Neuronal stem cell (in vitro differentiated cells): ENCODE data around the gene MFRP.
"Not testable (repeated sequence)": the region's sequence is repeated elsewhere in the genome, so short reads cannot be mapped to it uniquely, and the experiment has no call there.

Source experiments
- DNase-seq: peaks from one replicate; pipeline ENCODE4 v3.0.0-alpha.2; 2013; ENCODE audit warnings: low spot score
- H2AFZ ChIP-seq: one replicate; pipeline ENCODE4 v1.6.1; 2013; ENCODE audit warnings: mild to moderate bottlenecking, low read length, inconsistent platforms
- H2AK5ac ChIP-seq: 2 replicates; pipeline ENCODE4 v1.6.1; 2013; ENCODE audit warnings: low read depth, mild to moderate bottlenecking, inconsistent platforms, low read length, moderate library complexity, mixed read lengths
- H2BK120ac ChIP-seq: 2 replicates; pipeline ENCODE4 v1.6.1; 2013; ENCODE audit warnings: low read depth, mild to moderate bottlenecking, inconsistent platforms, low read length, moderate library complexity, mixed read lengths
- H2BK12ac ChIP-seq: one replicate; pipeline ENCODE4 v1.6.1; 2013; ENCODE audit warnings: low read length, inconsistent platforms
- H2BK15ac ChIP-seq: 2 replicates; pipeline ENCODE4 v1.6.1; 2013; ENCODE audit warnings: mild to moderate bottlenecking, low read length, inconsistent platforms, mixed read lengths
- H2BK5ac ChIP-seq: one replicate; pipeline ENCODE4 v1.6.1; 2013; ENCODE audit warnings: inconsistent platforms, mild to moderate bottlenecking, low read length, moderate library complexity
- H3K14ac ChIP-seq: one replicate; pipeline ENCODE4 v1.6.1; 2013; ENCODE audit warnings: low read length, inconsistent platforms
- H3K18ac ChIP-seq: 2 replicates; pipeline ENCODE4 v1.6.1; 2013; ENCODE audit warnings: low read length, inconsistent platforms
- H3K23ac ChIP-seq: 2 replicates; pipeline ENCODE4 v1.6.1; 2013; ENCODE audit warnings: low read depth, mild to moderate bottlenecking, mixed read lengths, low read length, inconsistent platforms; ENCODE audit not compliant: poor library complexity
- H3K27ac ChIP-seq: replicated peaks from 3 replicates; pipeline ENCODE4 v1.5.1; 2013; ENCODE audit warnings: low read length, inconsistent platforms
- H3K27me3 ChIP-seq, 3 experiments: 2 replicates each; pipeline ENCODE4 v1.6.1; 2013; ENCODE audit warnings: low read length in 3 of 3, mild to moderate bottlenecking in 2 of 3, inconsistent platforms in 1 of 3, low read depth in 1 of 3, mixed read lengths in 1 of 3, moderate library complexity in 1 of 3; ENCODE audit not compliant: control insufficient read depth in 3 of 3, insufficient read depth in 3 of 3
- H3K36me3 ChIP-seq, 2 donors: replicated peaks in 1 of 2; 2 replicates each; pipeline ENCODE4 v1.6.1; 2013; ENCODE audit warnings: low read length in 2 of 2; ENCODE audit not compliant: control insufficient read depth in 2 of 2, insufficient read depth in 2 of 2
- H3K4ac ChIP-seq: 2 replicates; pipeline ENCODE4 v1.6.1; 2013; ENCODE audit warnings: inconsistent platforms, mild to moderate bottlenecking, low read length, moderate library complexity
- H3K4me1 ChIP-seq, 2 donors: 1 replicate in 1 of 2; 2 replicates in 1 of 2; pipeline ENCODE4 v1.6.1; 2013; ENCODE audit warnings: low read length in 2 of 2, low read depth in 1 of 2; ENCODE audit not compliant: control insufficient read depth in 2 of 2, insufficient read depth in 1 of 2
- H3K4me2 ChIP-seq: one replicate; pipeline ENCODE4 v1.6.1; 2013; ENCODE audit warnings: mild to moderate bottlenecking, low read length, inconsistent platforms; ENCODE audit not compliant: insufficient read depth, poor library complexity, severe bottlenecking
- H3K4me3 ChIP-seq, 2 donors: 2 replicates each; pipeline ENCODE4 v1.5.1; 2013; ENCODE audit warnings: low read length in 2 of 2, mild to moderate bottlenecking in 2 of 2, inconsistent platforms in 1 of 2, moderate library complexity in 1 of 2
- H3K79me1 ChIP-seq: one replicate; pipeline ENCODE4 v1.6.1; 2013; ENCODE audit warnings: low read depth, mild to moderate bottlenecking, inconsistent platforms, low read length, moderate library complexity
- H3K9ac ChIP-seq: one replicate; pipeline ENCODE4 v1.6.1; 2013; ENCODE audit warnings: mild to moderate bottlenecking, low read depth, low read length, inconsistent platforms; ENCODE audit not compliant: poor library complexity
- H3K9me3 ChIP-seq, 2 donors: replicated peaks in 1 of 2; 2 replicates each; pipeline versions ENCODE3 to v1.6.1; 2013; ENCODE audit warnings: low read length in 2 of 2, mild to moderate bottlenecking in 2 of 2, inconsistent platforms in 1 of 2, low read depth in 1 of 2, mixed read lengths in 1 of 2, moderate library complexity in 1 of 2; ENCODE audit not compliant: control insufficient read depth in 2 of 2, insufficient read depth in 1 of 2
- H4K8ac ChIP-seq: one replicate; pipeline ENCODE4 v1.6.1; 2013; ENCODE audit warnings: low read depth, mild to moderate bottlenecking, inconsistent platforms, low read length, moderate library complexity
- H4K91ac ChIP-seq: one replicate; pipeline ENCODE4 v1.6.1; 2013; ENCODE audit warnings: low read length, low read depth, mild to moderate bottlenecking, inconsistent platforms; ENCODE audit not compliant: poor library complexity
- WGBS, 2 donors: extraction: QIAGEN DNeasy Blood & Tissue Kit; methylation state at CpG; one replicate each; pipeline ENCODE4 v1.1.7; 2013; ENCODE audit warnings: missing lambda C conversion rate in 2 of 2, mixed read lengths in 1 of 2; ENCODE audit not compliant: insufficient read length in 2 of 2, insufficient replicate concordance in 1 of 2; ENCODE audit errors: extremely low coverage in 2 of 2; 5-methylcytosine and 5-hydroxymethylcytosine counted together

The MFRP gene

GRCh38 chr11:119384332-119384731, 37.8 kb upstream of the MFRP start:
- WGBS, 2 donors = no CpG with 5 or more reads among the region's 2 CpGs
- no peaks in the 10 kb centered on the region for H3K79me1 ChIP-seq
- H3K4ac ChIP-seq = no peak overlapping the region
- no peak overlapping the region for H2BK12ac ChIP-seq
- H2BK5ac ChIP-seq = no peak overlapping the region
- no peak overlapping the region for H2BK120ac ChIP-seq
- no peak overlapping the region for H3K4me3 ChIP-seq
- no peak overlapping the region for H4K91ac ChIP-seq
- H3K14ac ChIP-seq = no peak overlapping the region
- no peak for DNase-seq
- H3K27me3 ChIP-seq = peaks cover 0 to 33% (median 4%) of the 10 kb centered on the region in 3 experiments
- H3K4me2 ChIP-seq = no peak overlapping the region
- H3K4me1 ChIP-seq = peaks cover 7 to 10% of the 10 kb centered on the region in 2 donors
- no peaks in the 10 kb centered on the region for H3K9me3 ChIP-seq
- no peak overlapping the region for H2AFZ ChIP-seq
- H4K8ac ChIP-seq = no peak overlapping the region
- H2BK15ac ChIP-seq = no peak overlapping the region
- no peak overlapping the region for H3K9ac ChIP-seq
- no peak overlapping the region for H3K23ac ChIP-seq
- H3K18ac ChIP-seq = no peak overlapping the region
- no peaks in the 10 kb centered on the region for H3K36me3 ChIP-seq
- H2AK5ac ChIP-seq = no peak overlapping the region
- no peak overlapping the region for H3K27ac ChIP-seq

GRCh38 chr11:119382513-119382912, 36.0 kb upstream of the MFRP start:
- not testable (repeated sequence) for H3K79me1 ChIP-seq, H4K8ac ChIP-seq, H2BK5ac ChIP-seq, H3K27ac ChIP-seq, H3K14ac ChIP-seq, DNase-seq, H3K9me3 ChIP-seq, H2BK120ac ChIP-seq, H3K9ac ChIP-seq, H3K4me2 ChIP-seq, H2AK5ac ChIP-seq, H2BK12ac ChIP-seq, H3K4ac ChIP-seq, H3K36me3 ChIP-seq, H3K4me3 ChIP-seq, H4K91ac ChIP-seq, H2BK15ac ChIP-seq, H3K23ac ChIP-seq, H3K18ac ChIP-seq
- Histone ChIP-seq H2AFZ (peak overlapping the region; percentile 92), H3K4me1 (peaks cover 7 to 23% of the 10 kb centered on the region in 2 donors), H3K27me3 (peaks cover 0 to 44% (median 4%) of the 10 kb centered on the region in 3 experiments)
- WGBS, 2 donors = no CpG with 5 or more reads among the region's 14 CpGs

GRCh38 chr11:119382101-119382500, 35.6 kb upstream of the MFRP start:
- DNase-seq = no peak
- Histone ChIP-seq H3K18ac (no peak overlapping the region), H2AFZ (peak overlapping the region; percentile 92), H3K36me3 (no peaks in the 10 kb centered on the region), H2BK15ac (no peak overlapping the region), H2AK5ac (no peak overlapping the region), H3K9me3 (no peaks in the 10 kb centered on the region), H4K8ac (no peak overlapping the region), H2BK5ac (no peak overlapping the region), H3K14ac (no peak overlapping the region), H4K91ac (no peak overlapping the region), H3K23ac (no peak overlapping the region), H3K4ac (no peak overlapping the region), H2BK12ac (no peak overlapping the region), H3K4me1 (peaks cover 8 to 24% of the 10 kb centered on the region in 2 donors), H3K4me2 (peak overlapping the region; percentile 99), H3K27me3 (peaks cover 0 to 48% (median 4%) of the 10 kb centered on the region in 3 experiments), H3K79me1 (no peaks in the 10 kb centered on the region), H3K4me3 (peak overlapping the region; percentile 50 to 73), H2BK120ac (no peak overlapping the region), H3K9ac (no peak overlapping the region), H3K27ac (no peak overlapping the region)
- WGBS, 2 donors = no CpG with 5 or more reads among the region's 9 CpGs

- no peak within 1 kb of the TSS for H2BK5ac ChIP-seq
- peaks cover 0 to 49% (median 4%) of the 10 kb centered on the region in 3 experiments for H3K27me3 ChIP-seq
- H3K4me1 ChIP-seq = peaks cover 14 to 29% of the 10 kb centered on the region in 2 donors
- no peak within 1 kb of the TSS for H2BK120ac ChIP-seq
- H3K27ac ChIP-seq = no peak within 1 kb of the TSS
- H3K18ac ChIP-seq = peak within 1 kb of the TSS; percentile 53
- H3K36me3 ChIP-seq = no peaks in the 10 kb centered on the region
- H3K9me3 ChIP-seq = no peaks in the 10 kb centered on the region
- WGBS, 2 donors = no CpG with 5 or more reads among the region's 54 CpGs
- DNase-seq = peak; percentile 94
- peak within 1 kb of the TSS; percentile 99 for H3K4me2 ChIP-seq
- no peak within 1 kb of the TSS for H4K91ac ChIP-seq
- peak within 1 kb of the TSS; percentile 58 for H3K14ac ChIP-seq
- H3K23ac ChIP-seq = peak within 1 kb of the TSS; percentile 49
- H3K4ac ChIP-seq = no peak within 1 kb of the TSS
- peak within 1 kb of the TSS; percentile 50 to 75 for H3K4me3 ChIP-seq
- H2BK15ac ChIP-seq = no peak within 1 kb of the TSS
- H2AK5ac ChIP-seq = peak within 1 kb of the TSS; percentile 53
- H3K79me1 ChIP-seq = no peaks in the 10 kb centered on the region
- no peak within 1 kb of the TSS for H4K8ac ChIP-seq
- H2BK12ac ChIP-seq = no peak within 1 kb of the TSS
- peak within 1 kb of the TSS; percentile 92 for H2AFZ ChIP-seq
- peak within 1 kb of the TSS; percentile 77 for H3K9ac ChIP-seq
Observed at GRCh38 chr11:119381181-119381988, 34.9 kb upstream of the MFRP start, which contains the start of gene USP2. TSS of gene USP2 (minus strand) at chr11:119381690. CDS start at chr11:119373480, 8,210 bp downstream.
